Activated CD8-positive, alpha-beta memory T cell treated with anti-CD3 and anti-CD28 coated beads for 24 hours (primary cell): ENCODE results near the gene MAP3K1.
A peak's percentile ranks its signal among the peaks of the same experiment; 100 is the strongest.
"Not testable (repeated sequence)": the region's sequence is repeated elsewhere in the genome, so short reads cannot be mapped to it uniquely, and the experiment has no call there.

ENCODE experiments used
- DNase-seq: peaks from one replicate; pipeline ENCODE4 v3.0.0-alpha.2; 2020

MAP3K1 gene

GRCh38 chr5:56814963-56815657 lies at the start of gene MAP3K1:
MAP3K1 (plus strand) TSS chr5:56815549; CDS start chr5:56815574, 25 bp downstream.
- DNase-seq: peak; percentile 93

GRCh38 chr5:56766926-56767325 lies 48.4 kb upstream of the MAP3K1 start:
- no peak for DNase-seq

GRCh38 chr5:56769875-56770604 lies 45.3 kb upstream of the MAP3K1 start:
- DNase-seq: no peak

DNA sequence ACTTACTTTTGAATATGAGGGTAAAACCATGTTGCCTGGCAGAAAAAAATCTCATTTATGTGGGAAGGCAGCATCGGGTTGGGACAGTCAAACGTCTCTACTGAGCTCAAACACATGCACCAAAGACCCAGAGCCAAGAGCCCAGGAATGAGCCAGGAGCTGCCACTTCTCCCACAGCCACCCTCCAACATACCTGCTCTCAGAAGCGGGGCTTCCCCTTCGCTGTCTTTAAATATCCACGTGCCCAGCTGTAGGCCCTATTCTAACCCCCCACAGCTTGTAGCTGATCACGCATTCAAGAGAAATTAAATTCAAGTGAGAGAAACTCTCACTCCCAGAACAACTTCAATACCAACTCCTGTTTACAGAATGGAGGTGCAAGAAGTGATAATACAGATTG lies 42.6 kb upstream of the MAP3K1 start:
- no peak for DNase-seq

- no peak for DNase-seq
Observed at GRCh38 chr5:56774957-56775356, 40.4 kb upstream of the MAP3K1 start.

DNA sequence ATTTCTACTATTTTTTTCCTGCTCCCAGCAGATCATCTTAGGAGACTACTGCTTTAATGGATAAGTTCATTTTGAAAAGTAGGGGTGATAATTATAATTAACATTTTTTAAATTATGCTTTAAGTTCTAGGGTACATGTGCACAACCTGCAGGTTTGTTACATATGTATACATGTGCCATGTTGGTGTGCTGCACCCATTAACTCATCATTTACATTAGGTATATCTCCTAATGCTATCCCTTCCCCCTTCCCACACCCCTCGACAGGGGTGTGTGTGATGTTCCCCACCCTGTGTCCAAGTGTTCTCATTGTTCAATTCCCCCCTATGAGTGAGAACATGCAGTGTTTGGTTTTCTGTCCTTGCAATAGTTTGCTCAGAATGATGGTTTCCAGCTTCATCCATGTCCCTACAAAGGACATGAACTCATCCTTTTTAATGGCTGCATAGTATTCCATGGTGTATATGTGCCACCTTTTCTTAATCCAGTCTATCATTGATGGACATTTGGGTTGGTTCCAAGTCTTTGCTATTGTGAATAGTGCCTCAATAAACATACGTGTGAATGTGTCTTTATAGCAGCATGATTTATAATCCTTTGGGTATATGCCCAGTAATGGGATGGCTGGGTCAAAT lies 39.0 kb upstream of the MAP3K1 start:
- DNase-seq: not testable (repeated sequence)

- no peak for DNase-seq
Observed at GRCh38 chr5:56783261-56783660, 32.1 kb upstream of the MAP3K1 start.

GRCh38 chr5:56786346-56786745 lies 29.0 kb upstream of the MAP3K1 start:
- no peak for DNase-seq

DNA sequence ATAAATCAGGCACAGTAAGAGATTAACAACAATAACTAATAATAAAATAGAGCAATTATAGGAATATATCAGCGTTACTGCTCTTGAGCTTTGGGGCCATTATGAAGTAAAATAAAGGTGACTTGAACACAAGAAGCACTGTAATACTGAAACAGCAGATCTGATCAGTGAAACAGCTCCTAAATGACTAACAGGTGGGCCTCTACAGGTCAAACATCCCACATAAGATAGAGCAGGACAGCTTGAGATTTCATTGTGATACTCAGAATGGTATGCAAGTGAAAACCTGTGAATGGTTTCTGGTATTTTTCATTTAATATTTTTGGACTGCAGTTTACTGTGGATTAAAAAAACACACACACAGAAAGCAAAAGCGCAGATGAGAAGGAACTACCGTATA lies 24.0 kb upstream of the MAP3K1 start:
- DNase-seq: no peak

DNA sequence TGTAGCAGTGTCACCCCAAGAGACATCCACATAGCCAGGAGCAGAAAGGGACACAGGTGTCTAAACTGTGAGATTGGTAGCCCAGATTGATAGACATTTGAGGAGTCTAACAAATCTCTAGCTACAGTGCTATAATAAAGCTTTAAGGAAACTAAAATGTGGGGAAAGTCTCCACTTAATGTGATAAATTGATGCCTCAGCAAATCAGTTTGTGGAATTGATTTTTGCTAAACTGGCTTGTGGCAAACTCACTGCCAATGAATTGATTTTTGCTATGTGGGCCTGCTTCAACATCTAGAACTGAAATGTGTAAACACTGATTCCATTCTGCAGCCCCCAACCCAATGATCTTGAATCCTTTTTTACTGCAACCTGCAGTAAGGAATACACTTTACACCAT lies 16.8 kb upstream of the MAP3K1 start:
- DNase-seq: no peak

- no peak for DNase-seq
Observed at GRCh38 chr5:56800186-56800585, 15.2 kb upstream of the MAP3K1 start.

- DNase-seq: no peak
Observed at GRCh38 chr5:56801256-56801655, 14.1 kb upstream of the MAP3K1 start.

DNA sequence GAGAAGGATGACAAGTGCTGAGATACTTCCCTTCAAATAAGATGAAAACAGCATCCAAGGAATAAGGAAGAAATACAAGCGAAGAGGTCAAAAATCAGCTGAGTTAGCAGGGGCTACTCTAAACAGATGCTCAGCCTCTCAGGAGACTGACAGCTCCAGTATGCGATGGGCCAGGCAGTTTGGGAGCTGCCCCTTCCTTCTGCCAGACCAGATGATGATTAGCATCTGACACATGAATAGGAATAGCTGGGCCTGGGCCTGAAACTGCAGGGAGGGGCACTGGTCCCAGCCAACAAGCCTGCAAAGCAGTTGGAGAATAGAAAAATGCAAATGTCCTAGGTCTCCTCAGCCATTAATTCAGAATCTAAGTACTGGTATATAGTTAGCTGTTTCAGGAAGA lies 13.1 kb upstream of the MAP3K1 start:
- DNase-seq: no peak

GRCh38 chr5:56803025-56803424 lies 12.3 kb upstream of the MAP3K1 start:
- no peak for DNase-seq

DNA sequence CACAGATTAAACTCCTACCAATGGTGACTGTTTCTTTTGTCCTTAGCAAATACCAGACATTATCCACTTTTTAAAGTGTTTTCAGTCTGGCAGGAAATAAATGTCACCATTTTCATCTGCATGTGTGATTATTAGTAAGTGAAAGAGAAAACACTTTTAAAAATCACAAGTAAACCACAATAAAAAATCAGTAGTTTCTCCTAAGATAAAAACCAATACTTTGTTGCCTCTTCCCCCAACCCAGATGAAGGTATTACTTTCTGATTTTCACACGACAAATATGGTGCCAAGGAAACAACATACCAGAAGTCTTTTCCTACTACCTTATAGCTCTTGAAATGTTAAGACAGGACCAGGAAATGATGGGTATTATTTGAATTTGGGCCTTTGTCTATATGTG lies 11.5 kb upstream of the MAP3K1 start:
- DNase-seq: no peak

GRCh38 chr5:56807679-56808078 lies 7.7 kb upstream of the MAP3K1 start:
- DNase-seq: no peak

GRCh38 chr5:56808211-56808610 lies 7.1 kb upstream of the MAP3K1 start:
- no peak for DNase-seq

- no peak for DNase-seq
Observed at GRCh38 chr5:56810826-56811225, 4.5 kb upstream of the MAP3K1 start.

DNA sequence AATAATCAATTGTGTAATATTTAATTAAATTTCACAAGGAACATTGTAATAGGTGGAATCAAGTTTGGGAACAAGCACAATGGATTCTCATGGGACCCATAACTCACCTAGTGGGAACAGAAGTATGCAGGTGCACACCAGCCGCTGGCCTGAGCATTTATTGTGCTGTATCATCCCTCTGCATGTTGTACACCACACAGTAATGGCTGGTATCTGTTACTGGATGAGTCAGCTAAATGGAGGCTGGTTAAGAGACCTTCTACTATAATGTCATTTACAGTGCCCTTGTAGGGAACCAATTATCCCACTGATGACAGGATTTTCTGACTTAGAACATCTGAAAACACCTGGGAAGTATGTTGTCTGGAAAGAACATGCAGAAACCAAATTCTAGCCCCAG lies 3.2 kb upstream of the MAP3K1 start:
- DNase-seq: no peak

GRCh38 chr5:56813302-56813701 lies 2.0 kb upstream of the MAP3K1 start:
- no peak for DNase-seq

DNA sequence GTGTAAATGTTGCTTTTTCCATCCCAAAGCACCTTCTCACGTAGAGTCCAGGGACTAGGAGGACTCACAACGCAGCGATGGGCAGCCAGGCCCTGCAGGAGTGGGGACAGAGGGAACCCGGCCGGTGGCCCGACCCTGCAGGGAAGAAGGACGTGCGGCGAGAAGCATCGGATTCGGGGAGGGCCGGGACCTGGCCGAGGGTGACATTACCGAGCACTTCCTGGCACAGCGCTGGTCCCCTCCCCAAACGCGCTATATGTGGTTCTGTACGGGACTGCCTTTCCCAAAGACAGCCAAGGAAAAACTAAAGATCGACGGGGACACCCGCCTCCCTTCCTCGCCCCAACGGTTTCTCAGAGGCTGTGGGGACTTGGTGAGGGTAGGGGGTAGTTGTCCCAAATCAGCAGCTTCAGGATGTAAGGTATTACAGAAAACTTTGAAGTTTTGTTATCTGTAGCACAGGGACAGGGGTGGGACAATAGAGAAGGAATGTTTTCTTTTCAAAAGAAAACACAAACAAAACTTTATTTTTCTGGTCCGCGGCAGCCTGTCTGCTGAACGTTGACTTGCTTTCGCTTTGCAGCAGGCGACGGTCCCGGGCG lies 887 bp upstream of the MAP3K1 start:
- DNase-seq: peak; percentile 79

- DNase-seq: peak; percentile 83
Observed at GRCh38 chr5:56815658-56816545, 553 bp downstream of the MAP3K1 start.
